ENCODE data around the gene TRPM3.

The TRPM3 gene

DNA sequence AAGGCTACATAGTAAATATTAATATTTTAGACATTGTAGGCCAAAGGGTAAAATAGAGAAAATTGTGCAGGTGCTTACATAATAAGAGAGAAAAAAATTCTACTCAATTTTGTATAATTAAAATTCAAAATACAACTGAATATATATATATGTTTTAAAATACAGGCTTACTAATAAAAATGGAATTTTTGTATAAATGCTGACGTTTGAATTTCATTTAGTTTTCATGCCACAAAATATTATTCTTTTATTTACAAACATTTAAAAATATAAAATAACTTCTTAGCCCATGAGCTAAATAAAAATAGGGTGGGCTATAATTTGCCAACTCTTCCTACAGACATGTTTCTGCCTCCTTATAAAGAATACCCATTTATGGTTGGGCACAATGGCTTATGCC lies 328.6 kb downstream of the TRPM3 start:
- DNase-seq (ENCODE audit: low spot score) (no peak), ATAC-seq (ENCODE audit: low read depth) (no peak)
- Histone ChIP-seq H3K4me1 (ENCODE audit: insufficient read depth, poor library complexity, severe bottlenecking) (no peaks in the 10 kb centered on the region), H3K27ac (ENCODE audit: poor library complexity, severe bottlenecking) (no peak overlapping the region), H3K9me3 (ENCODE audit: severe bottlenecking) (no peaks in the 10 kb centered on the region), H3K4me3 (ENCODE audit: severe bottlenecking) (no peak overlapping the region), H3K36me3 (ENCODE audit: low read depth) (no peaks in the 10 kb centered on the region), H3K27me3 (ENCODE audit: insufficient read depth, poor library complexity, severe bottlenecking) (no peaks in the 10 kb centered on the region)
- TF ChIP-seq CTCF (IDR thresholded peaks at IDR 0.05; ENCODE audit: poor library complexity, severe bottlenecking), result no peak

GRCh38 chr9:70791936-70792335 lies 329.5 kb downstream of the TRPM3 start:
- Histone ChIP-seq H3K27ac (ENCODE audit: poor library complexity, severe bottlenecking) (no peak overlapping the region), H3K4me1 (ENCODE audit: insufficient read depth, poor library complexity, severe bottlenecking) (no peaks in the 10 kb centered on the region), H3K27me3 (ENCODE audit: insufficient read depth, poor library complexity, severe bottlenecking) (no peaks in the 10 kb centered on the region), H3K4me3 (ENCODE audit: severe bottlenecking) (no peak overlapping the region), H3K9me3 (ENCODE audit: severe bottlenecking) (no peaks in the 10 kb centered on the region), H3K36me3 (ENCODE audit: low read depth) (no peaks in the 10 kb centered on the region)
- no peak for TF ChIP-seq CTCF (IDR thresholded peaks at IDR 0.05; ENCODE audit: poor library complexity, severe bottlenecking)
- DNase-seq (ENCODE audit: low spot score), result no peak
- no peak for ATAC-seq (ENCODE audit: low read depth)

DNA sequence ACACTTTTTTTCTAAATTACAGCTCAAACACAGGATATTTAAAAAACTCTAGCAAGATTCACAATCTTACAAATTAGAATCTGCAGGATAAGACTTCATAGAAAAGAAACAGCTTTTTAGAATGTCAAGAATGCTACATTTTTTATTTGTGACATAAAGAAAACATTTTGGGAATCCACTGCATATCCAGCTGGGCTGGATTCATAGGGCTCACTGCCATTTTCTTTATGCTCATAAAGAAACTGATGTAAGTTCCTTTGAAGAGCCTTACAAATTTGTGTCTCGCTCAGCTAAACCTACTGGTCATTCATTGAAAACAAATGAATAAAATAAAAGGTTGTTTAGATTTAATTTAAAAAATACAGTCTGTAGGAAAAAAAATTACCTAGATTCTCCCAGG lies 332.3 kb downstream of the TRPM3 start:
- no peak for TF ChIP-seq CTCF (IDR thresholded peaks at IDR 0.05; ENCODE audit: poor library complexity, severe bottlenecking)
- Histone ChIP-seq H3K27ac (ENCODE audit: poor library complexity, severe bottlenecking) (no peak overlapping the region), H3K4me1 (ENCODE audit: insufficient read depth, poor library complexity, severe bottlenecking) (no peaks in the 10 kb centered on the region), H3K9me3 (ENCODE audit: severe bottlenecking) (no peaks in the 10 kb centered on the region), H3K36me3 (ENCODE audit: low read depth) (no peaks in the 10 kb centered on the region), H3K4me3 (ENCODE audit: severe bottlenecking) (no peak overlapping the region), H3K27me3 (ENCODE audit: insufficient read depth, poor library complexity, severe bottlenecking) (no peaks in the 10 kb centered on the region)
- DNase-seq (ENCODE audit: low spot score), result no peak
- ATAC-seq (ENCODE audit: low read depth), result no peak

DNA sequence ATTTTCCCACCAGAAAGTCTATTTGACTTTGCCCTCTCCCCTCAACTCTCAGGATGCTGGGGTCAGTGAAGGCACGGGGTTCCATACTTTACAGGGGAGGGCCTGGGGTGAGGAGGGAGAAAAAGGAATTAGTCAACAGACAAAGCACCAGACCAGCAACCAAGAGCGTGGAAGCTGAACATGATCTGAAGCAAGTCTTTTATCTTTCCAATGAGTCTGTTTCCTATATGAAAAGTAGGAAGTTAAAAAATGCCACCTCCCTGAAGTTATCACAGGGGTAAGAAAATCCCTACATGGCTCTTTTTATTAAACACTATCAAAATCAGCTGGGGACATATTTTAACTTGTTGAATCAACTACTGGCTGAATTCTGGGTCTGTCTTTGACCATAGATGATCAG lies 337.0 kb downstream of the TRPM3 start:
- Histone ChIP-seq H3K27me3 (ENCODE audit: insufficient read depth, poor library complexity, severe bottlenecking) (no peaks in the 10 kb centered on the region), H3K4me1 (ENCODE audit: insufficient read depth, poor library complexity, severe bottlenecking) (no peaks in the 10 kb centered on the region), H3K9me3 (ENCODE audit: severe bottlenecking) (no peaks in the 10 kb centered on the region), H3K27ac (ENCODE audit: poor library complexity, severe bottlenecking) (no peak overlapping the region), H3K4me3 (ENCODE audit: severe bottlenecking) (no peak overlapping the region), H3K36me3 (ENCODE audit: low read depth) (no peaks in the 10 kb centered on the region)
- no peak for ATAC-seq (ENCODE audit: low read depth)
- TF ChIP-seq CTCF (IDR thresholded peaks at IDR 0.05; ENCODE audit: poor library complexity, severe bottlenecking), result no peak
- DNase-seq (ENCODE audit: low spot score), result no peak

GRCh38 chr9:70778568-70778967 lies 342.9 kb downstream of the TRPM3 start:
- H3K4me1 ChIP-seq (ENCODE audit: insufficient read depth, poor library complexity, severe bottlenecking), result no peaks in the 10 kb centered on the region
- no peaks in the 10 kb centered on the region for H3K36me3 ChIP-seq (ENCODE audit: low read depth)
- TF ChIP-seq CTCF (IDR thresholded peaks at IDR 0.05; ENCODE audit: poor library complexity, severe bottlenecking), result no peak
- no peak for DNase-seq (ENCODE audit: low spot score)
- no peak overlapping the region for H3K4me3 ChIP-seq (ENCODE audit: severe bottlenecking)
- no peak for ATAC-seq (ENCODE audit: low read depth)
- no peak overlapping the region for H3K27ac ChIP-seq (ENCODE audit: poor library complexity, severe bottlenecking)
- H3K27me3 ChIP-seq (ENCODE audit: insufficient read depth, poor library complexity, severe bottlenecking), result peaks cover 5% of the 10 kb centered on the region
- no peaks in the 10 kb centered on the region for H3K9me3 ChIP-seq (ENCODE audit: severe bottlenecking)

All from RWPE2 (cell line).